GM18498 (cell line): ENCODE measurements around the gene DYSF.

Source experiments
- ATAC-seq: cut with Tn5 transposase; IDR thresholded peaks from one replicate; pipeline ENCODE4 v1.9.1; 2021; ENCODE audit warnings: mild to moderate bottlenecking, moderate library complexity; ENCODE audit not compliant: unreplicated experiment

The DYSF gene

DNA sequence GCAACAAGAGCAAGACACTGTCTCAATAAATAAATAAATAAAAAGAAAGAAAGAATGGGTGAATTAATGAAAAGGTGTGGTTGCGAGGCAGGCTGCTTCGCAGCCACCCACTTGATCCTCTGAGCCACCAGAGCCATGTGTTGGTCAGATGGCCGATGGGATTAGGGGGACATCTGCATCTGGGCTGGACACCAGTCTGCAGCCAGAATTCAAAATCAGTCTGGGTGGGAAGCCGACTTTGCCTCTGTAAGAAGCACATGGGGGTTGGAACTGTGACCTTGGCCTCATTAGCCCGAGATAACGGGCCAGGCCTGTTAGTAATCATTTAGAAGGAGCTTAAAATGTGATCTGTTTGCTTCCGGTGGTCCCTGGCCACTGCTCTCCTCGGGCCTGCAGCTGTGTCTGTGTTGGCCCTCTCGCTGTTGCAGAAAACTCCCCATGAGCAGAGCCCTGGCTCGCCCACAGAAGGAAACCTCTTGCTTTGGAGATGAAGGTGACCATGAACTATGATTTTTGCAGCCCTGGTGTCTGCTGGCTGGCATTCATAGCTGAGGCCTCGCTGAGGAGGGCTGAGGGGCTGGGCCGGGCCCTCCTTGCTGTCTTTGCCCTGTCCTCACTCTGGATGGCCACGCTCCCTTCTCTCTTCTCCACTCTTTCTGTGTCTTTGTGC is 94.4 kb downstream of the DYSF start:
- ATAC-seq: no peak

DNA sequence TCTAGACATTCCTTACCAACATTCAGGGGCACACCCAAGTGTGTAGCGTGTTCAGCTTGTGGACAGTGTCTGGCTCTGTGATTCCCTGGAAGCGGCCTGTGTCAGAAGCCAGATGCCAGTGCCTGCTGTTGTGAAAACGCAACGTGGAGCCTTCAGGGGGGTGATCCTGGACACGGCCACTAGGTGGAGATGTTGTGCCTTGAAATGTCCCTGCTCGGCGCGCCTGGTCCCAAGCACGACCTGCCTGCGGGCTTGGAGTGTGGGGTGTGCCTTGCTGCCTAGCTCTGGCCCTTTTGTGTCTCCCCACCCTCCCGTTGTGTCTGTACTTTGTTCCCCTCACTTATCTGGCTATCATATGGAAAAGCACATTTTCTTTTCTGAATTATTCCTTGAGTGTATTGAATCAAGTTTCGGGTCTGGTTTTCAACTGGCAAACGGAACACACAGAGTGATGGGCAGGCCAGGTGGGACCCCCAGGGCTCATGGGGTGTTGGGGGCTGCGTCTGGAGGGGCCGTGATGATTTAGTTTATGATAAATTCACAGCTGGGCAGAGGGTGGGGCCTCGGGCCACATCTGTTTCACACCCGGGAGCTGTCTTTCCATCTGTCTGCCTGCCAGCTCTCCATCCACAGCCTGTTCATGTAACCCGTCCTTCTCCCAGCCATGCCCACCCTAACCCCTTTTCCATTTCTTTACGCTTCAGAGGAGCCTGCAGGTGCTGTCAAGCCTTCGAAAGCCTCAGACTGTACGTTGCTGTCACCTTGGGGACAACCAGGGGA is 95.5 kb downstream of the DYSF start:
- no peak for ATAC-seq

DNA sequence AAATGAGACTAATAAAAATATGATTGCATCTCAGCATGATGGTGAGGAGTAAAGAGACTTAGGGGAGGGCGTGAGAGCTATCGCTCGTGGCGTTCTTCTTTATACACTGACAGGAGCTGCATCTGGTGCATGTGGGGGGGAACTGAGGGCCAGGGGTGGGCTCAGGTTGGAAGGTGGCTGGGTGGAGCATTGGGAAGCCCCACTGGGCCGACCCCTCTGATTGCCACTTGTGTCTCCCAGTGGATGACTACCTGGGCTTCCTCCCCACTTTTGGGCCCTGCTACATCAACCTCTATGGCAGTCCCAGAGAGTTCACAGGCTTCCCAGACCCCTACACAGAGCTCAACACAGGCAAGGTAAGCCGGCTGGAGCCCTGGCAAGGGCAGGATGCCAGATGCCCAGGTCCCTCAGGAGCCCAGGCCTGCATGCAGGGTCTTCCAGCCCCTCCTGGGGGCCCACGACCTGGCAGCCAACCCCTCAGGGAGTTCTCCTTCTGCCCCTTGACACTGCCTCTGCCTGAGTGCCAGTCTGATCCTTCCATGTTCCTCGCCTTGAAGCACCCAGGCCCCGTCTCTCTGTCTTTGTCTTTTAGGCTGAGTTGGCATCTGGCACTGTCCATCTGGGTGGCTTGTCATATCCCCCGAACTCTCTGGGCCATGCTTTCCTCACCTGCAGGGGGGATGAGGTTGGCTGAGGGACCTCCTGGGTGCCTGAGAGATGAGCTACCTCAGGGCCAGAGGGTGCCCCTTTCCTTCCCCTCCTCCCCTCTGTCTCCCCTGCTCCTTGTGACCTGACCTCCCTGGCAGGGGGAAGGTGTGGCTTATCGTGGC is 97.7 kb downstream of the DYSF start:
- ATAC-seq: no peak

DNA sequence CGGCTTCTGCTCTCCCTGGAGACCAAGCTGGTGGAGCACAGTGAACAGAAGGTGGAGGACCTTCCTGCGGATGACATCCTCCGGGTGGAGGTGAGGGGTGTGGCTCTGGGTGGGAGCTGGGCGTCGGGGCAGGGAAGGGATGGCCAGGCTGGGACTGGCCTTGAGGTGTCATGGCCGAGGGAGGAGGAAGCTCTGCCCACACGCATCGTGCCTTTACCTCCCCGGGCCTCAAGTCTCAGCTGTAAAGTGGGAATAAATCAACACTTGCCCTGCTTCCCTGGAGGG is 98.2 kb downstream of the DYSF start:
- ATAC-seq: no peak

DNA sequence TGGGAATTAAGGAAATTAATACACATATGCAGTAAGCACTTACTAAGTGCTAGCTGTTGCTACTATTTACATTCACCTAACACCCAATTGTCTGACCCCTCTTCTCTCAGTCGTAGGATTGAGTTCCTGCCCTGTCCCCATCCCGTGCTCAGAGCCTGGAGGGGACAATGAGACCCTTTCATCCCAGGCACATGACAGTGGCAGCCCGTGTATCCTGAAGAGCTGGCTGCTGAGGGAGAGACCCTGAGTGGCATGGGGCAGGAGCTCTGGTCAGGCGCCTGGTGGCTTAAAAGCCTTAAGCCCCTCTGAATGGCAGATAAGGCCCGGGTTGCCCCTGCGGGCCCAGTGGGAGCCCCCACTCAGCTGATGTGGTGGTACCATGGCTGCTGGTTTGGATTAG is 99.0 kb downstream of the DYSF start:
- ATAC-seq: no peak

DNA sequence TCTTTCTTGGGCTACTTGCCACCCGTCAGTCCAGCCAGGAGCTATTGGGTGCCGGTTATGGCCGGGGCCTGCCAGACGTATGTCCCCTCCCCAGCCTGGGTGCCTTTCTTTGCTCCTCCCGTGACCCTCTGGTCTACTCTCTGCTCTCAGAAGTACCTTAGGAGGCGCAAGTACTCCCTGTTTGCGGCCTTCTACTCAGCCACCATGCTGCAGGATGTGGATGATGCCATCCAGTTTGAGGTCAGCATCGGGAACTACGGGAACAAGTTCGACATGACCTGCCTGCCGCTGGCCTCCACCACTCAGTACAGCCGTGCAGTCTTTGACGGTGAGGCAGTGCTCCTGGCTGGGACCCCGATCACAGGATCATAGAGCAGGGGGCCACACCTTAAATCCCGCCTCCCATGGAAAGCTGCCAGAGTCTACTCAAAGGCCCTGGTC is 99.5 kb downstream of the DYSF start:
- no peak for ATAC-seq

DNA sequence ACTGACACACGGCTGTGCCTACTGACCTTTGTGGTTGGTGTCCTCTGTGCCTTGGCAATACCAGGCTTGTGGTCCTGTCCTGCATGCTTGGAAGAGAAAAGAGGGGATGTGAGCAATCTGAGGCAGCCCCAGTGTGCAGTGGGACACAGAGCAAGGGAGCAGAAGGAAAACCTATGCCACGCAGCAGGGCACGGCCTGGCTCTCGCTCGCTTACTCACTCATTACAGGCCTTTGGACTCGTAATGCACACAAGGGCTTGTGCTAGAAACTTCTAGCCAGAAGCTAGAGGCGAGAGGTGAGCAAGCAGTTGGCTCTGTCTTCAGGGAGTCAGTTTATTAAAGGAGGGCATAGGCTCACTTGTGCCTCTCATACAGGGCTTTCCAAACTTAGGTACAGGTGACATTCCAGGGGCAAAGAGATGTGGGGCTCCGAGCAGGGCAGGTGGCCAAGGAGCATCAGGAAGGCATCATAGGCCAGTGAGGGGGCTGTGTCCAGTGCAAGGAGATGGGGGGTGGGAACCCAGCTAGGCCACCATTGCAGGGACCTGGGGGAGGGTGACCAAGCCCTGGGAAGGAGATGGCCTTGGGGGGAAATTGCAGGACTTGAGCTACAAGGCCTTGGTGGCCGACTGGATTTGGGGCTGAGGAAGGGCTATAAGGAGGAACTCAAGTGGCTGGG is 100.8 kb downstream of the DYSF start:
- no peak for ATAC-seq

DNA sequence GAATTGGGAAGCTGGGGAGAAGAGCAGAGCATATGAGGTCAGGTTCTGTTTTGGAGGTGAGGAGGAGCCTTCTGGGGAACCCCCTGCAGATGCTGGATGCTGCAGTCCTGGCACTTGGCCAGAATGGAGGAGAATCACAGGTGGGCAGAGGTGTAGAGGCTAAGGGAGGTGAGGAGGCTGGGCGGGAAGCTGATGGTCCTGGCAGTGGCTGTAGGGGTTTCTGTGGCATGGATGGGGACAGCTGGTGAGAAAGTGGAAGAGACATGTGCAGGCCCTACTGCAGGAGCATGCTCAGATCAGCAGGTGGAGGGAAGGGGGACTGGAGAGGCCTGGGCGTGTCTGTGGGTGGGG is 101.3 kb downstream of the DYSF start:
- ATAC-seq: no peak

DNA sequence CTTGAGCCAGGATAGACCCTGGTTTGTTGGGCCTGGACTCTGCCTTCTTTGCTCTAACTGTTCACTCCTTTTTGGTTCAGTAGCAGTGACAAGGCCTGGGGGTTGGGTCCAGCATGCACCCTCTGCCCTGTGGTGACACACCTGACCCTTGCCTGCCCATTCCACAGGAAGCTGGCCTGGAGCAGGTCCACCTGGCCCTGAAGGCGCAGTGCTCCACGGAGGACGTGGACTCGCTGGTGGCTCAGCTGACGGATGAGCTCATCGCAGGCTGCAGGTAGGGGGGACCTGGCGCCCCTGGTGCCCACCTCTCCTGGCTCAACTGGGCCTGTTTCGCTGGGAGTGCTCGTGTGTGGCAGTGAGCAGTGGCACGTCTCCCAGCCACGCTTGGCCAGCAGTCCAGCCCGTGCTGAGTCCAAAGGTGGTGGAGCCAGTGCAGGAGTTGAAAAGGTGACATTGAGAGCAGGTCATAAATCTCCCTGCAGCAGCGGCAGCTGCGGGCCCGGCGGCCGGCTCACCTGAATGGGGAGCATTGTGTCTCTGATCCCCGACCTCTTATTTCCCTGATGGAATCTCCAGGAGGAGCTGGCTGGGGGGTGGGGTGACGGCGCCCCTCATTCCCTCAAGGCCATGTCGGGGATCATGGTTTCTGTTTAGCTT is 102.6 kb downstream of the DYSF start:
- no peak for ATAC-seq

DNA sequence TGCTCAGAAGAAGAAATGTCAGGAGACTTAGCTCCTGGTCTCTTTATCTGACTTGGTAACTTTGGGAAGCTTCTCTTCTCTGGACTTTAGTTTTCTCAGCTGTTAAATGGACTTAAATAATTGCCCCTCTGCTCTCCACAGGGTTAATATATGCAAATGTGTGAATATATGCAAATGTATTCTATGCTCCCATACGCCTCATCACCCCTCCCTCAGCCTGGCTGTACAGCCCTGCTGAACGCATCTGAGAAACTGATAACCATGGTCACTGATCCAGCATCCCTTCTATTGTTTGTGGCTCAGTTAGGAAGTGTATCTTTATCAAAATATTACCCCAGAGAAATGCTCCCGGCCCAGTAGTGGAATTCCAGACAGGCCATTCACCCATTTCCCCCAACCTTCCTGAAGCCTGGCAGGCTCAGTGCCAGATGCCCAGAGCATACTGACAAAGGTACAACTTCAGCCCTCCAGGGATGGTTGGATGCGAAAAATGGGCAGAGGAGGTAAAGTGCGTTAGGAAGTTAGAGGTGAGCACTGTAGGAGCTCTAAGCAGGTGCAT is 103.4 kb downstream of the DYSF start:
- ATAC-seq: no peak

DNA sequence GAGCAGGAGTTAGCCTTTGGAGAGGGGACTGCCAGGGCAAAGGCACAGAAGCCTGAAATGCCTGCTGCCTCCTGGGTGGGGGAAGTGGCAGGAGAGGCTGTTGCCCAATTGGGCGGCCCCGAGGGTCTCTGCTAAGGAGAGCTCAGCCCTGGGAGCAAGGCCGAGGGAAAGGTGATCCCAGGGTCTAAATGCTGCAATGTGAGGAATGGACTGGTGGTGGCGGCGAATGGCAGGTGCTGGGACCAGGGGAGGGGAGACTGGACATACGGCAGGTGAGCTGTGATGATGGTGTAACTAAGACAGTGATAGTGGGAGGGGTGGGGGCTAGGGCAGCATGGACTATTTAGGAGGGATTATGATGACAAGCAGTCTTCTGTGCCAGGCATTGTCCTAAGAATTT is 104.0 kb downstream of the DYSF start:
- ATAC-seq: no peak

DNA sequence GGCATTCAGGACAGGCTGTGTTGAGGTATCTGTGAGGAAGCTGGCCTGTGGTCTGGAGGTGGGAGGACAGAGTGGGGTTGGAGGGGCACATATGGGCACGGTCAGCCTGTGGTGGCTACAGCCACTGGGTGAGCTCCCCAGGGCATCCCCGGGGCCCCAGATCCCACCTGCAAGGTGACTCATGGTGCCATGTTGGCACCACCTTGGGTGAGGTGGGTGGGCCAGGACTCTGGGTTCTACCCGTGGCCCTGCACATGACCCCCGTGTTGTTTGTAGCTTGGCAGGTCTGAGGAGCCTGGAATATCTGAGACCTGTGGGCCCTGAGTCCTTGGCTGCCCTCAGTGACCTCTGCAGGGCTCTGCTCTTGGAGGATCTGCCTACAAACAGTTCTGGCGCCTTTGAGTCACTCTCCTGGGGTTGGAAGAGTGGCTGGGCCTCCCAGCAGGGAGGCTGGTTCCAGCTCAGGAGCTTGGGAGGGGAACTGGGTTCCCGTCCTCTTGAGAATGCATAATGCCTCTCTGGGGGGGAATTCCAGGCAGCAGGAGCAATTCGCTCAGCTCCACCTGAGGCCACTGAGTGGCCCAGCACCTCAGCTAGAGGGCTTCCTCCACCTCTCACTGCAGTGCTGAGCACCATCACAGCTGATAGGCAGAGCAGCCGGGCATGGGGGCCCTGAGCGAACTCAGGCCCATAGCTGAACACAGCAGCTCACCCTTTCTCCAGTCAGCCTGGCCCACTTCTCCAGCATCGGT is 105.1 kb downstream of the DYSF start:
- no peak for ATAC-seq

DNA sequence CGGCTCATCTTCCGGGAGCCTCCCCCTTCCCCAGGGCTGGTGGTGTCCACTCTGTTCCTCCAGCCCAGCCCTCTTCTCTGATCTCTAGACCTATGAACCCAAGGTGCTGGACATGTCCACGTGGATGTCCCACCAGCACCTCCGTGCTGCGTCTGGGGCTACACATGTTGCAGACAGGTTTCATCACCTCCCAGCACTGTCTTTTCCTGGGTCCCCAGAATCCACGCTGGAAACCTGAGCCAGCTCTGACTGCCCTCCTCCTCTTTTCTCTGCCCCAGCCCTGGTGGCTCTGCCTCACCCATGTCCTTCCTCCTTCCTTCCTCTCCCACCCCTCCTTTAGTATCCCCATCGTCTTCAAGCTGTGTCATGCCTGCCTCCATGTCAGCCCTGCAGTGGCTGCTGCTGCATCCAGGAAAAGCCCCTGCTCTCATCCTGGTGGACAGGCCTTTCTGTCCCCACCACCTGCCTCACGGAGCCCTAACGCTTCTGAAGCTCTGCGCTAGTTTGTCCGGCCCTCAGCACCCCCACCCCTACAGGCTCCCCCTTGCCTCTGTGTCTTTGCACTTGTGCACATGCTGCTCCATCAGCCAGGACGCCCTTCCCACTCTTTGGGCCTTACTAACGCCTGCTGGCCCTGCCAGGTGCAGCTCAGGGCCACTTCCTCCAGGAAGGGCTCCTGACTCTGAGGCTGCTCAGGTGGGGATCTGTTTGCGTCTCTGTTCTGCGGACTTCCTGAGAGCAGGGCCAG is 105.9 kb downstream of the DYSF start:
- no peak for ATAC-seq

DNA sequence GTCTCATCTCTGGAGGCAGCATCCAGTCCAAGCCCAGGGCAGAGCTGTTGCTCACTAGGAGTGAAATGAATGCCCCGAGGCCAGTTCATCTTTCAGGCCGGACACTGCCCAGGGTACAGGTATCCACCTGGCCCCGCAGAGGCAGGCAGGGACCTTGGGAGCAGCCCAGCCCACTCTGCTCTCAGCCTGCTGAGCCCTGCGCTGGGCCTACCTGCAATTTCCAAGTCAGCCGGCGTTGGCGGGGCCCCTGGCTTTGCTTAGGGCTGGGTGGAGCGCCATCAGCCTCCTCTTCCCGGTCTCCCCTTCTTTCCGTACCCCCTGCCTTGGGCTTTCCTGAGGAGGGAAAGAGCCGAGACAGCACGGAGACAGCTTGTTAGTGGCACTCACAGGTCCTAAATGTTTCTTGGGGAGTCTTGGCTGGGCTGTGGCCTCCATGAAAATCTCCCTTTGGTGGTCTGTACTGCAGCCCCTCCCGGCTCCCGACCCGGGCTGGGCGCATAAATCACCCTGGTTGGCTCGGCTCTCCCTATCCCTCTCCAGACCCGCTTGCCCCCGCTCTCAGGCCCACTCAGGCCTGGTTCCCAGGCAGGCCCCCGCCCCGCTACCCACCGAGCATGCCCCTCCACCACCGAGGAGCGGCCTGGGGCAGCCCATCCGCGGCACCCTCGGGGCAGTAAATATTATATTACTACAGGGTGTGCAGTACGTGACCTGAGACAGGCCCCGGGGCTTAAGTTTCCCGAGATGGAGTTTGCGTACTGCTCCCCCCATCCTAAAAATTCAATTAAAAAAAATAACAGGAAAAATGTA is 106.7 kb downstream of the DYSF start:
- no peak for ATAC-seq

DNA sequence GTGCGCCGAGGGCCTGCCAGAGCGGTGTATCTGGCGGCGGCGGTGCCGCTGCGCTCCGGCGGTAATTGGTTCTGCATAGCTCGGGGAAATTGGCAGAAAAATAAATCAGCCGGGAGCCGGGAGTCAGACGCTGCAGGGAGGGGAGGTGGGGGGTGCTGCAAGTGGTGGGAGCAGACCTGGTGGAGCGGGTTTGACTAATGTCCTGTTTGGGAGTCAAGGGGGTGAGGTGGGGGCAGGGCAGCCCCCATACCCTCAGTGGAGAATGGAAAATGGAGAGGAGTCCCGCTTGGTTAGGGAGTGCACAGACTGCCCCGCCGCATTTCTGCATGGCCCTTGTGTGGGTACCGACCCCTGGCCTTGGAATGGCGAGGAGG is 107.3 kb downstream of the DYSF start:
- ATAC-seq: no peak

DNA sequence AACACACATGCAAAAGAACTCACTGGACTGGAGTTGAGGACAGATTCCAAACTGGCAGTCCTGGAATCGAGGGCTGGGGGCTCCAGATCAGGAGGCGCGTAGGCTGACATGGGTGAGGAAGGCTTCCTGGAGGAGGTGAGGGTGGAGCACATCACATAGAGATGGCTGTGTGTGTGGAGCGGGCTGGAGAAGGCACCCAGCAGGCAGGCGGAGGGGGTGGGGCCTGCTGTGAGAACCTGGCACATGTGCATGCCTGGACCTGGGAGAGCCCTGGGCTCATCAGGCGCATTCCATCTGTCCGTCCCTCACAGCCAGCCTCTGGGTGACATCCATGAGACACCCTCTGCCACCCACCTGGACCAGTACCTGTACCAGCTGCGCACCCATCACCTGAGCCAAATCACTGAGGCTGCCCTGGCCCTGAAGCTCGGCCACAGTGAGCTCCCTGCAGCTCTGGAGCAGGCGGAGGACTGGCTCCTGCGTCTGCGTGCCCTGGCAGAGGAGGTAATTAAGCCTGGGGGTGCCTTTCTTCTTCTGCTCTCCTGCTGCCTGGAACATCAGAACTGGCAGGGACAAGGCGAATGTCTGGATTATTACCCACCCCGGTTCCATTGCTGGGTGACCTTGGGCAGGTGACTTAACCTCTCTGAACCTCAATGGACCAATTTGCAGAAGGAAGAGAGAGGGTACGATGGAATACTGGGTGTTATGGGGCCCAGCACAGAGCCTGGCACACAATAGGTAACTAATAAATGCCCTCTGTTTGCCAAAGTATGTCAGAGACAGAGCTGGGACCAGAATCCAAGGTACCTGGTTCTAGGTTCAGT is 108.3 kb downstream of the DYSF start:
- ATAC-seq: no peak

DNA sequence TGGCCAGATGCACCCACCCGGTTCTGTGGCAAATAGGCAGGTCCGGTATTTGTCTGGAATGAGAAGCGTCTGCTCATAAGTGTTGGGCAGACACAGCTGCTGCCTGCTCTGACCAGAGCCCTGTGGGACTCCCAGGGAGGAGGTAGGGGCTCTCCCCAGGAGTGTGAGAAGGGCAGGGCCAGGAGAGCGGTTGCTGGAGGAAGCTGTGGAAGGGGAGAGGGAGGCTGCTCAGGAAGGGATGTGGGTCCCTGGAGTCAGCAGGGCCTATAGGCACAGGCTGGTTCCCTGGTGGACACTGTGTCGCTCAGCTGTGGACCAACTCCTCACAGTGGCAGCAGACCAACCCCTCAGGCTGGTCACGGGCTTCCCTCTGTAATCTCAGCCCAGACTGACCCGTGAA is 109.2 kb downstream of the DYSF start:
- no peak for ATAC-seq

DNA sequence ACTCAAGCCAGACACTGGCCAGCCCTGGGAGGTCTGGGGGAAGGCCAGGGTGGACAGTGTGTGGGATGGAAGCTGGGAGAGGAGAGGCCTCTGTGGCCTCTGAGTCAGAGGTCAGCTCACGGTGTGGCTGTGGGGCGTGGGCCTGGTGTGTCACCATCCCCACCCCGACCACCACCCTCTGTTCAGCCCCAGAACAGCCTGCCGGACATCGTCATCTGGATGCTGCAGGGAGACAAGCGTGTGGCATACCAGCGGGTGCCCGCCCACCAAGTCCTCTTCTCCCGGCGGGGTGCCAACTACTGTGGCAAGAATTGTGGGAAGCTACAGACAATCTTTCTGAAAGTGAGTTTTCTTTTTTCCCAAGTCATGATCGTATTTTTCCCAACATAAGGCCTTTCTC is 110.5 kb downstream of the DYSF start:
- no peak for ATAC-seq
